K562 (cell line): ENCODE measurements around the gene CLNK. TPM values are rescaled to one million over a fixed set of nuclear protein-coding genes. Genes with fewer than 3 reads are reported as not detected.

Experiments
- BCL6 ChIP-seq: fragments of 250-450 bp; sonication (Bioruptor Pico); IDR thresholded peaks from 2 replicates; pipeline ENCODE4 v1.4.0; 2020
- BRCA1 ChIP-seq, 2 experiments: fragments of 450-650 bp in 1 of 2; sonication (generic) in 1 of 2; formaldehyde crosslinking in 1 of 2; IDR thresholded peaks; 2 replicates each; pipeline versions ENCODE4 v1.5.0 to v1.6.1; 2017 to 2020; ENCODE audit warnings: mild to moderate bottlenecking in 1 of 2, missing genetic modification reagents in 1 of 2
- CGGBP1 ChIP-seq: fragments of 250-450 bp; sonication (Bioruptor Pico); IDR thresholded peaks from 2 replicates; pipeline ENCODE4 v1.9.0; 2021; ENCODE audit warnings: mild to moderate bottlenecking
- FUS ChIP-seq: fragments of 200-400 bp; formaldehyde crosslinking; optimal IDR thresholded peaks from 2 replicates; pipeline ENCODE3; 2017; ENCODE audit warnings: low read depth, low read length
- HDGF ChIP-seq: fragments of 450-650 bp; IDR thresholded peaks from 2 replicates; pipeline ENCODE4 v1.6.1; 2016
- ID3 ChIP-seq, 2 experiments: fragments of 250-450 bp in 1 of 2; fragments of 450-650 bp in 1 of 2; sonication (Bioruptor Pico) in 1 of 2; IDR thresholded peaks; 2 replicates each; pipeline versions ENCODE4 v1.6.1 to v1.8.0; 2016 to 2021; ENCODE audit warnings: mild to moderate bottlenecking in 2 of 2, moderate library complexity in 2 of 2, missing compliant biosample characterization in 1 of 2, missing genetic modification characterization in 1 of 2
- KLF6 ChIP-seq: fragments of 250-450 bp; sonication (Bioruptor Pico); IDR thresholded peaks from 2 replicates; pipeline ENCODE4 v1.4.0; 2020; ENCODE audit warnings: mild to moderate bottlenecking, moderate library complexity, borderline replicate concordance
- POLR2H ChIP-seq: IDR thresholded peaks from 2 replicates; pipeline ENCODE4 v1.6.1; 2016; ENCODE audit warnings: missing genetic modification characterization, low read depth, mild to moderate bottlenecking, control low read depth, missing compliant biosample characterization, moderate library complexity
- RBM22 ChIP-seq: fragments of 200-400 bp; formaldehyde crosslinking; IDR thresholded peaks from 2 replicates; pipeline ENCODE4 v1.6.1; 2018; ENCODE audit warnings: low read length, low read depth; ENCODE audit not compliant: poor library complexity, severe bottlenecking
- SPI1 ChIP-seq: IDR thresholded peaks from 2 replicates; pipeline ENCODE4 v1.6.1; 2011; ENCODE audit warnings: low read depth, low read length, control low read depth, borderline replicate concordance
- TBL1XR1 ChIP-seq, 2 experiments: IDR thresholded peaks; 2 replicates each; pipeline ENCODE4 v1.6.1; 2012; ENCODE audit warnings: improper control_type of control experiment in 2 of 2, low read length in 2 of 2, mild to moderate bottlenecking in 1 of 2
- TBP ChIP-seq: optimal IDR thresholded peaks from 2 replicates; pipeline ENCODE3; 2011; ENCODE audit warnings: low read depth, low read length, improper control_type of control experiment
- TGIF2 ChIP-seq: sonication (generic); formaldehyde crosslinking; IDR thresholded peaks from 2 replicates; pipeline ENCODE4 v1.8.1; 2022; ENCODE audit warnings: mild to moderate bottlenecking, missing genetic modification reagents, moderate library complexity
- ZBTB1 ChIP-seq: sonication (generic); formaldehyde crosslinking; IDR thresholded peaks from 2 replicates; pipeline ENCODE4 v1.8.1; 2023; ENCODE audit warnings: missing genetic modification reagents, low read depth, mild to moderate bottlenecking, borderline replicate concordance
- polyA plus RNA-seq, 8 experiments: library from polyadenylated mRNA; depleted of rRNA in 4 of 8; stranded (reverse) in 5 of 8; unstranded in 3 of 8; fragments of >200 nt; fragmentation: Nextera tagmentation in 2 of 8; fragmentation: Illumina TruSeq in 1 of 8; extraction: Ambion mirVana in 2 of 8; extraction: Trizol in 1 of 8; gene quantifications; 2 replicates each; pipeline versions ENCODE4 v1.2.1 to v1.2.3, GENCODE V29; 2011 to 2014; ENCODE audit warnings: inconsistent platforms in 1 of 8, missing spikeins in 1 of 8
- total RNA-seq, 7 experiments: library from RNA; depleted of rRNA in 6 of 7; stranded (reverse); fragments of >200 nt in 6 of 7; fragmentation: Illumina TruSeq in 2 of 7; extraction: Trizol in 2 of 7; gene quantifications; 2 replicates each; pipeline versions ENCODE4 v1.2.1 to v1.2.3, GENCODE V29; 2011 to 2021; ENCODE audit warnings: low replicate concordance in 1 of 7
- TF ChIP-seq, protein P1 (sequence below): sonication (generic); formaldehyde crosslinking; IDR thresholded peaks from 2 replicates; pipeline ENCODE4 v1.8.0; 2022; ENCODE audit warnings: missing genetic modification reagents, mild to moderate bottlenecking, borderline replicate concordance
- TF ChIP-seq, protein P2 (sequence below): fragments of 450-650 bp; IDR thresholded peaks from 2 replicates; pipeline ENCODE4 v1.6.1; 2017; ENCODE audit warnings: antibody characterized with exemption, mild to moderate bottlenecking
- TF ChIP-seq, protein P3 (sequence below): sonication (generic); formaldehyde crosslinking; IDR thresholded peaks from 2 replicates; pipeline ENCODE4 v1.8.1; 2023; ENCODE audit warnings: mild to moderate bottlenecking, missing genetic modification reagents

Gene CLNK
- total and polyA plus RNA-seq, 9 of the 15 experiments (the other 6 are each of a cell fraction or from before 2014, with no cell fraction given), result not detected

- TF ChIP-seq, protein P1, sequence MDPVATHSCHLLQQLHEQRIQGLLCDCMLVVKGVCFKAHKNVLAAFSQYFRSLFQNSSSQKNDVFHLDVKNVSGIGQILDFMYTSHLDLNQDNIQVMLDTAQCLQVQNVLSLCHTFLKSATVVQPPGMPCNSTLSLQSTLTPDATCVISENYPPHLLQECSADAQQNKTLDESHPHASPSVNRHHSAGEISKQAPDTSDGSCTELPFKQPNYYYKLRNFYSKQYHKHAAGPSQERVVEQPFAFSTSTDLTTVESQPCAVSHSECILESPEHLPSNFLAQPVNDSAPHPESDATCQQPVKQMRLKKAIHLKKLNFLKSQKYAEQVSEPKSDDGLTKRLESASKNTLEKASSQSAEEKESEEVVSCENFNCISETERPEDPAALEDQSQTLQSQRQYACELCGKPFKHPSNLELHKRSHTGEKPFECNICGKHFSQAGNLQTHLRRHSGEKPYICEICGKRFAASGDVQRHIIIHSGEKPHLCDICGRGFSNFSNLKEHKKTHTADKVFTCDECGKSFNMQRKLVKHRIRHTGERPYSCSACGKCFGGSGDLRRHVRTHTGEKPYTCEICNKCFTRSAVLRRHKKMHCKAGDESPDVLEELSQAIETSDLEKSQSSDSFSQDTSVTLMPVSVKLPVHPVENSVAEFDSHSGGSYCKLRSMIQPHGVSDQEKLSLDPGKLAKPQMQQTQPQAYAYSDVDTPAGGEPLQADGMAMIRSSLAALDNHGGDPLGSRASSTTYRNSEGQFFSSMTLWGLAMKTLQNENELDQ (CRISPR knock-in tag), result peak; percentile 89
- no peak for TF ChIP-seq HDGF
- TF ChIP-seq, protein P2, sequence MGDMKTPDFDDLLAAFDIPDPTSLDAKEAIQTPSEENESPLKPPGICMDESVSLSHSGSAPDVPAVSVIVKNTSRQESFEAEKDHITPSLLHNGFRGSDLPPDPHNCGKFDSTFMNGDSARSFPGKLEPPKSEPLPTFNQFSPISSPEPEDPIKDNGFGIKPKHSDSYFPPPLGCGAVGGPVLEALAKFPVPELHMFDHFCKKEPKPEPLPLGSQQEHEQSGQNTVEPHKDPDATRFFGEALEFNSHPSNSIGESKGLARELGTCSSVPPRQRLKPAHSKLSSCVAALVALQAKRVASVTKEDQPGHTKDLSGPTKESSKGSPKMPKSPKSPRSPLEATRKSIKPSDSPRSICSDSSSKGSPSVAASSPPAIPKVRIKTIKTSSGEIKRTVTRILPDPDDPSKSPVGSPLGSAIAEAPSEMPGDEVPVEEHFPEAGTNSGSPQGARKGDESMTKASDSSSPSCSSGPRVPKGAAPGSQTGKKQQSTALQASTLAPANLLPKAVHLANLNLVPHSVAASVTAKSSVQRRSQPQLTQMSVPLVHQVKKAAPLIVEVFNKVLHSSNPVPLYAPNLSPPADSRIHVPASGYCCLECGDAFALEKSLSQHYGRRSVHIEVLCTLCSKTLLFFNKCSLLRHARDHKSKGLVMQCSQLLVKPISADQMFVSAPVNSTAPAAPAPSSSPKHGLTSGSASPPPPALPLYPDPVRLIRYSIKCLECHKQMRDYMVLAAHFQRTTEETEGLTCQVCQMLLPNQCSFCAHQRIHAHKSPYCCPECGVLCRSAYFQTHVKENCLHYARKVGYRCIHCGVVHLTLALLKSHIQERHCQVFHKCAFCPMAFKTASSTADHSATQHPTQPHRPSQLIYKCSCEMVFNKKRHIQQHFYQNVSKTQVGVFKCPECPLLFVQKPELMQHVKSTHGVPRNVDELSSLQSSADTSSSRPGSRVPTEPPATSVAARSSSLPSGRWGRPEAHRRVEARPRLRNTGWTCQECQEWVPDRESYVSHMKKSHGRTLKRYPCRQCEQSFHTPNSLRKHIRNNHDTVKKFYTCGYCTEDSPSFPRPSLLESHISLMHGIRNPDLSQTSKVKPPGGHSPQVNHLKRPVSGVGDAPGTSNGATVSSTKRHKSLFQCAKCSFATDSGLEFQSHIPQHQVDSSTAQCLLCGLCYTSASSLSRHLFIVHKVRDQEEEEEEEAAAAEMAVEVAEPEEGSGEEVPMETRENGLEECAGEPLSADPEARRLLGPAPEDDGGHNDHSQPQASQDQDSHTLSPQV, result 0 out of 2 replicates have a peak, but pooled peaks have one; percentile 12
- TF ChIP-seq TGIF2, result no peak; the same call in 1 of the 2 replicates
- no peak for TF ChIP-seq POLR2H (tag)
- no peak for TF ChIP-seq KLF6 (CRISPR knock-in tag)
- no peak for TF ChIP-seq ID3 (CRISPR knock-in tag; IDR thresholded peaks at IDR 0.05)
- 0 out of 2 replicates have a peak, but pooled peaks have one; percentile 16 for TF ChIP-seq ID3 (tag; IDR thresholded peaks at IDR 0.05)
- peak; percentile 54 for TF ChIP-seq RBM22
- TF ChIP-seq TBL1XR1 (IDR thresholded peaks at IDR 0.05; ENCODE audit: low read length in 2 of 2), result 0 out of 4 replicates have a peak, but pooled peaks of 1 of the 2 experiments have one; percentile 32
- no peak for TF ChIP-seq FUS
- peak; percentile 75; the same call in 1 of the 2 replicates for TF ChIP-seq ZBTB1
- peak; percentile 70; the same call in 1 of the 2 replicates for TF ChIP-seq CGGBP1 (CRISPR knock-in tag)
- TF ChIP-seq BRCA1 (IDR thresholded peaks at IDR 0.05), result no peak
- TF ChIP-seq BRCA1 (CRISPR knock-in tag; IDR thresholded peaks at IDR 0.05), result no peak
- TF ChIP-seq BCL6 (CRISPR knock-in tag), result no peak
- peak; percentile 45 for TF ChIP-seq TBP
- TF ChIP-seq SPI1, result no peak
- TF ChIP-seq, protein P3, sequence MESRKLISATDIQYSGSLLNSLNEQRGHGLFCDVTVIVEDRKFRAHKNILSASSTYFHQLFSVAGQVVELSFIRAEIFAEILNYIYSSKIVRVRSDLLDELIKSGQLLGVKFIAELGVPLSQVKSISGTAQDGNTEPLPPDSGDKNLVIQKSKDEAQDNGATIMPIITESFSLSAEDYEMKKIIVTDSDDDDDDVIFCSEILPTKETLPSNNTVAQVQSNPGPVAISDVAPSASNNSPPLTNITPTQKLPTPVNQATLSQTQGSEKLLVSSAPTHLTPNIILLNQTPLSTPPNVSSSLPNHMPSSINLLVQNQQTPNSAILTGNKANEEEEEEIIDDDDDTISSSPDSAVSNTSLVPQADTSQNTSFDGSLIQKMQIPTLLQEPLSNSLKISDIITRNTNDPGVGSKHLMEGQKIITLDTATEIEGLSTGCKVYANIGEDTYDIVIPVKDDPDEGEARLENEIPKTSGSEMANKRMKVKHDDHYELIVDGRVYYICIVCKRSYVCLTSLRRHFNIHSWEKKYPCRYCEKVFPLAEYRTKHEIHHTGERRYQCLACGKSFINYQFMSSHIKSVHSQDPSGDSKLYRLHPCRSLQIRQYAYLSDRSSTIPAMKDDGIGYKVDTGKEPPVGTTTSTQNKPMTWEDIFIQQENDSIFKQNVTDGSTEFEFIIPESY (CRISPR knock-in tag), result peak; percentile 100
Measured at GRCh38 chr4:10461091-10461849, 223.3 kb downstream of the CLNK start (continued).
